Measurements from ENCODE around the gene ABCC8. TPM values are rescaled to one million over a fixed set of nuclear protein-coding genes. Genes with fewer than 3 reads are reported as not detected.

The ABCC8 gene
- total and polyA plus RNA-seq, 4 donors: 1.2 to 14.9 (median 3.1) TPM

DNA sequence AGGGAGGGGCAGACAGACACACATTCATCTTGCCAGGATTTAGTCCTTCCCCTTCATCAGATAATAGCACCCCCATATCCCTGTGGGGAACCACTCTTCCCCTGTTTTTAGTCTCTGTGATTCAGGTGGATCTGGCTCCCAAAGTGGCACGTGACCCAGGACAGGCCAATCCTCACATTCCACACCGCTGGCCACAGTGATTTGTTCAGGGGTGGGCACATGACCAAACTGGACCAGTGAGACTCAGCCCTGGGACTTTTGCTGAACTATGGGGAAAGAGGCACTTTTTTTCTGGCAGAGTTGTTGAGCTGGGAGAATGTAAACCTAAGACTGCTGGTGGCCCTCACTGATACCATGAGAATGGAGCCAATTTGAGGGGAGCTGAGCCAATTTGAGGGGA lies 69.1 kb downstream of the ABCC8 start:
- no peaks in the 10 kb centered on the region for H3K9me3 ChIP-seq (ENCODE audit: control insufficient read depth in 4 of 4, insufficient read depth in 3 of 4, low read length in 3 of 4)
- DNase-seq (no peak), ATAC-seq (ENCODE audit: insufficient read depth, low FRiP score) (no peak)
- H3K4me1 ChIP-seq (ENCODE audit: control insufficient read depth in 5 of 5, insufficient read depth in 5 of 5, low read length in 5 of 5): peaks cover 0 to 17% (median 7%) of the 10 kb centered on the region in 5 donors
- H3K4me3 ChIP-seq: no peak overlapping the region
- H3K27me3 ChIP-seq (ENCODE audit: control insufficient read depth in 3 of 3, insufficient read depth in 3 of 3, low read length in 2 of 3): no peaks in the 10 kb centered on the region
- no peaks in the 10 kb centered on the region for H3K36me3 ChIP-seq (ENCODE audit: control insufficient read depth in 4 of 4, insufficient read depth in 4 of 4, low read length in 4 of 4)
- no peak overlapping the region for H3K27ac ChIP-seq (ENCODE audit: low read depth in 1 of 2, low read length in 1 of 2)
- no peak overlapping the region for H3K9ac ChIP-seq (ENCODE audit: insufficient read depth in 1 of 2, low read length in 2 of 2)
- TF ChIP-seq, protein P1, sequence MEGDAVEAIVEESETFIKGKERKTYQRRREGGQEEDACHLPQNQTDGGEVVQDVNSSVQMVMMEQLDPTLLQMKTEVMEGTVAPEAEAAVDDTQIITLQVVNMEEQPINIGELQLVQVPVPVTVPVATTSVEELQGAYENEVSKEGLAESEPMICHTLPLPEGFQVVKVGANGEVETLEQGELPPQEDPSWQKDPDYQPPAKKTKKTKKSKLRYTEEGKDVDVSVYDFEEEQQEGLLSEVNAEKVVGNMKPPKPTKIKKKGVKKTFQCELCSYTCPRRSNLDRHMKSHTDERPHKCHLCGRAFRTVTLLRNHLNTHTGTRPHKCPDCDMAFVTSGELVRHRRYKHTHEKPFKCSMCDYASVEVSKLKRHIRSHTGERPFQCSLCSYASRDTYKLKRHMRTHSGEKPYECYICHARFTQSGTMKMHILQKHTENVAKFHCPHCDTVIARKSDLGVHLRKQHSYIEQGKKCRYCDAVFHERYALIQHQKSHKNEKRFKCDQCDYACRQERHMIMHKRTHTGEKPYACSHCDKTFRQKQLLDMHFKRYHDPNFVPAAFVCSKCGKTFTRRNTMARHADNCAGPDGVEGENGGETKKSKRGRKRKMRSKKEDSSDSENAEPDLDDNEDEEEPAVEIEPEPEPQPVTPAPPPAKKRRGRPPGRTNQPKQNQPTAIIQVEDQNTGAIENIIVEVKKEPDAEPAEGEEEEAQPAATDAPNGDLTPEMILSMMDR (IDR thresholded peaks at IDR 0.05; ENCODE audit: control extremely low read depth, extremely low read depth): no peak
- WGBS, 2 donors: 95 to 97% methylated on average over 2 of the region's 2 CpGs

DNA sequence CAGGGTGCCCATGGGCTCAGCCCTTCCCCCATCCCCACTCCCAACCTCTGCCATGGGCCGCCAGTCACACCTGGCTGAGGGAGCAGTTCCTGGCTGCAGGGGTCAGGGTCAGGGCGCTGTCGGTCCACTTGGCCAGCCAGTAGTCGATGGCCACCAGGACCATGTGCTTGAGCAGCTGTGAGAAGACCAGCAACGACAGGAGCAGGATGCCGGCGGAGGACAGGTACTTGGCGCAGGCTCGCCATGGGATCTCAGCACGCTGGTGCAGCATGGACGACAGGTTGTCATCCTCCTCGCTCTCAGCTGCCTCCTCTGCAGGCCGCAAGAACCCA lies 69.9 kb downstream of the ABCC8 start:
- TF ChIP-seq, protein P1 (IDR thresholded peaks at IDR 0.05; ENCODE audit: control extremely low read depth, extremely low read depth): no peak
- no peak for ATAC-seq (ENCODE audit: insufficient read depth, low FRiP score)
- Histone ChIP-seq H3K4me1 (ENCODE audit: control insufficient read depth in 5 of 5, insufficient read depth in 5 of 5, low read length in 5 of 5) (peaks cover 0 to 15% (median 7%) of the 10 kb centered on the region in 5 donors), H3K36me3 (ENCODE audit: control insufficient read depth in 4 of 4, insufficient read depth in 4 of 4, low read length in 4 of 4) (no peaks in the 10 kb centered on the region), H3K27ac (ENCODE audit: low read depth in 1 of 2, low read length in 1 of 2) (peak overlapping the region in 1 of 2 donors; percentile 68), H3K9ac (ENCODE audit: insufficient read depth in 1 of 2, low read length in 2 of 2) (no peak overlapping the region), H3K27me3 (ENCODE audit: control insufficient read depth in 3 of 3, insufficient read depth in 3 of 3, low read length in 2 of 3) (no peaks in the 10 kb centered on the region), H3K4me3 (no peak overlapping the region), H3K9me3 (ENCODE audit: control insufficient read depth in 4 of 4, insufficient read depth in 3 of 4, low read length in 3 of 4) (no peaks in the 10 kb centered on the region)
- DNase-seq: no peak
- 92 to 95% methylated on average over 13 of the region's 13 CpGs for WGBS, 2 donors

DNA sequence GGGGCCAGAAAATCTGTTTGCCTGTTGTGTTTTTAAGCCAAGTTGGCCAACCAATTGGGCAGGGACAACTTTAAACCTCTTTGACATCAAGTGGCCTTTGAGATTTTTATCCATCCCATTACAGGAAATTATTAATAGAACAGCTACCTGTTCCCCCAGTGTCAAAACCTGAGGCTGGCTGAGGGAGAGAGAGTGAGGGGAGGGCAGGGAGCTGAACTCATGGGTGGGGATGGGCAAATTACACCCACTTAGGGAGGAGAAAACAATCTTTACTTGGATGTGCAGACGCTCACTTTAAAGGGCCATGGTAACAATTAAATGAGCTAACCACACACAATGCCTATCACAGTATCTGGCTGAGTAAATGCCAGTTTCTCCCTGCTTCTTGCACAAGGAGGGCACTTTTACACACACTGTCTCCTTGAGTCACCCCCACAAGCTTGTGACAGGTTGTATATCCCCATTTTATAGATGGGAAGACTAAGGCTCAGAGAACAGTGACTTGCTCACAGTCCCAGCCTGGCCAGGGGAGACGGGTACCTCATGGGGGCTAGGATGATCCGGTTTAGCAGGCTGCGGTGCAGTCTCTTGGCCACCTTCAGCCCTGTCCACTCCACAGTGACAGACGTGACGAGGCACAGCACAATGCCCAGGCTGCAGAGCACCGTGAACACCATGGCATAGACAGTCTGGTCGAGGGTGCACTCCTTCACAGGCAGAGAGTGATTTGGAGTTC lies 70.4 kb downstream of the ABCC8 start:
- H3K27me3 ChIP-seq (ENCODE audit: control insufficient read depth in 3 of 3, insufficient read depth in 3 of 3, low read length in 2 of 3): no peaks in the 10 kb centered on the region
- H3K36me3 ChIP-seq (ENCODE audit: control insufficient read depth in 4 of 4, insufficient read depth in 4 of 4, low read length in 4 of 4): no peaks in the 10 kb centered on the region
- no peak overlapping the region for H3K4me3 ChIP-seq
- no peak overlapping the region for H3K9ac ChIP-seq (ENCODE audit: insufficient read depth in 1 of 2, low read length in 2 of 2)
- TF ChIP-seq, protein P1 (IDR thresholded peaks at IDR 0.05; ENCODE audit: control extremely low read depth, extremely low read depth): no peak
- DNase-seq (peak in 1 of 3 donors; percentile 29), ATAC-seq (ENCODE audit: insufficient read depth, low FRiP score) (peak; percentile 36)
- H3K4me1 ChIP-seq (ENCODE audit: control insufficient read depth in 5 of 5, insufficient read depth in 5 of 5, low read length in 5 of 5): peaks cover 0 to 15% (median 7%) of the 10 kb centered on the region in 5 donors
- H3K9me3 ChIP-seq (ENCODE audit: control insufficient read depth in 4 of 4, insufficient read depth in 3 of 4, low read length in 3 of 4): no peaks in the 10 kb centered on the region
- 85 to 94% methylated on average over 8 of the region's 8 CpGs for WGBS, 2 donors
- H3K27ac ChIP-seq (ENCODE audit: low read depth in 1 of 2, low read length in 1 of 2): peak overlapping the region; percentile 62 to 68

Measured in lung (tissue), 12 donors.